ENCODE measurements around the gene STXBP6. TPM values are rescaled to one million over a fixed set of nuclear protein-coding genes. Genes with fewer than 3 reads are reported as not detected.
A peak's percentile ranks its signal among the peaks of the same experiment; 100 is the strongest.

The STXBP6 gene
- total and polyA plus RNA-seq, 8 donors = 17.2 to 54.1 (median 47.1) TPM

- no peaks in the 10 kb centered on the region for H3K27me3 ChIP-seq
- peaks cover 0 to 7% of the 10 kb centered on the region in 2 donors for H3K9me3 ChIP-seq
- intact Hi-C loops (cut with DNase I) = no loop called here
- no peak overlapping the region for H3K4me3 ChIP-seq
- TF ChIP-seq CTCF (IDR thresholded peaks at IDR 0.05) = no peak
- no peaks in the 10 kb centered on the region for H3K36me3 ChIP-seq
- DNase-seq (no peak), ATAC-seq (no peak)
- no peaks in the 10 kb centered on the region for H3K4me1 ChIP-seq
- H3K27ac ChIP-seq = no peak overlapping the region
Observed at GRCh38 chr14:24887623-24888304, 162.2 kb downstream of the STXBP6 start.

GRCh38 chr14:24885410-24885913 lies 164.5 kb downstream of the STXBP6 start:
- ATAC-seq = no peak
- no peaks in the 10 kb centered on the region for H3K27me3 ChIP-seq
- no peak for DNase-seq
- intact Hi-C loops (cut with DNase I) = no loop called here
- H3K27ac ChIP-seq = no peak overlapping the region
- TF ChIP-seq CTCF (IDR thresholded peaks at IDR 0.05) = no peak
- no peaks in the 10 kb centered on the region for H3K4me1 ChIP-seq
- H3K36me3 ChIP-seq = no peaks in the 10 kb centered on the region
- H3K4me3 ChIP-seq = no peak overlapping the region
- H3K9me3 ChIP-seq = no peaks in the 10 kb centered on the region

GRCh38 chr14:24883576-24883975 lies 166.4 kb downstream of the STXBP6 start:
- H3K27ac ChIP-seq = no peak overlapping the region
- H3K4me3 ChIP-seq = no peak overlapping the region

GRCh38 chr14:24881116-24881893 lies 168.6 kb downstream of the STXBP6 start:
- no peak overlapping the region for H3K4me3 ChIP-seq
- intact Hi-C loops (cut with DNase I) = no loop called here
- no peaks in the 10 kb centered on the region for H3K9me3 ChIP-seq
- ATAC-seq (no peak), DNase-seq (no peak)
- H3K27me3 ChIP-seq = no peaks in the 10 kb centered on the region
- H3K36me3 ChIP-seq = no peaks in the 10 kb centered on the region
- TF ChIP-seq CTCF (IDR thresholded peaks at IDR 0.05) = no peak
- no peak overlapping the region for H3K27ac ChIP-seq
- H3K4me1 ChIP-seq = peaks cover 0 to 10% of the 10 kb centered on the region in 2 donors

More at GRCh38 chr14:24883576-24883975, 166.4 kb downstream of the STXBP6 start:
- no peak for TF ChIP-seq CTCF (IDR thresholded peaks at IDR 0.05)
- intact Hi-C loops (cut with DNase I) = no loop called here
- H3K27me3 ChIP-seq = no peaks in the 10 kb centered on the region
- H3K9me3 ChIP-seq = no peaks in the 10 kb centered on the region
- no peaks in the 10 kb centered on the region for H3K36me3 ChIP-seq
- H3K4me1 ChIP-seq = peaks cover 0 to 1% of the 10 kb centered on the region in 2 donors
- no peak for DNase-seq
- ATAC-seq = no peak

GRCh38 chr14:24880689-24881088 lies 169.3 kb downstream of the STXBP6 start:
- TF ChIP-seq CTCF (IDR thresholded peaks at IDR 0.05) = no peak
- no peak for DNase-seq
- peak; percentile 24 for ATAC-seq
- H3K27ac ChIP-seq = no peak overlapping the region
- H3K4me3 ChIP-seq = no peak overlapping the region
- no peaks in the 10 kb centered on the region for H3K9me3 ChIP-seq
- H3K27me3 ChIP-seq = no peaks in the 10 kb centered on the region
- H3K4me1 ChIP-seq = peaks cover 0 to 16% of the 10 kb centered on the region in 2 donors
- no peaks in the 10 kb centered on the region for H3K36me3 ChIP-seq
- intact Hi-C loops (cut with DNase I) = no loop called here
